GM12872 (cell line): ENCODE measurements around the gene CD274.

Experiments used
- TF ChIP-seq, protein P1 (sequence below): IDR thresholded peaks from 3 replicates; pipeline ENCODE4 v1.5.1; 2011; ENCODE audit warnings: low read depth, mild to moderate bottlenecking, low read length, moderate library complexity; ENCODE audit not compliant: insufficient read depth

The CD274 gene

DNA sequence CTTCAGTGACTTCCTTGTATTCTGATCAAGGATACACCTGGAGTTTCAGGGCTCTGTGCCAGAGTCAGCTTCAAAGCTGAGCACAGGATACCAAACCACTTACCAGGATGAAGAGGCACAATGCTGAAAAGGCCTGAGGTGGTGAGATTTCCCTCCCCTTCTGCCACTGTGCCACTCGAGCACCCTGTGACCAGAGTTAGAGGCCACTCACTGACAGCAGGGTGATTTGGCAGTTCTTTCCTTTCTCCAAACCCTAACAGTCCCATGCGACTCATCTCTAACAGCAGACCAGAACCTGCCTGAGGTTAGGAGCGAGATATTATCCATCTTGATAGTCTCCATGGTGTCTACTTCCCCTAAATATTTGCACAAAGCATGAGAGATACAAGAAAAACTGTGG lies 14.4 kb upstream of the CD274 start:
- TF ChIP-seq, protein P1, sequence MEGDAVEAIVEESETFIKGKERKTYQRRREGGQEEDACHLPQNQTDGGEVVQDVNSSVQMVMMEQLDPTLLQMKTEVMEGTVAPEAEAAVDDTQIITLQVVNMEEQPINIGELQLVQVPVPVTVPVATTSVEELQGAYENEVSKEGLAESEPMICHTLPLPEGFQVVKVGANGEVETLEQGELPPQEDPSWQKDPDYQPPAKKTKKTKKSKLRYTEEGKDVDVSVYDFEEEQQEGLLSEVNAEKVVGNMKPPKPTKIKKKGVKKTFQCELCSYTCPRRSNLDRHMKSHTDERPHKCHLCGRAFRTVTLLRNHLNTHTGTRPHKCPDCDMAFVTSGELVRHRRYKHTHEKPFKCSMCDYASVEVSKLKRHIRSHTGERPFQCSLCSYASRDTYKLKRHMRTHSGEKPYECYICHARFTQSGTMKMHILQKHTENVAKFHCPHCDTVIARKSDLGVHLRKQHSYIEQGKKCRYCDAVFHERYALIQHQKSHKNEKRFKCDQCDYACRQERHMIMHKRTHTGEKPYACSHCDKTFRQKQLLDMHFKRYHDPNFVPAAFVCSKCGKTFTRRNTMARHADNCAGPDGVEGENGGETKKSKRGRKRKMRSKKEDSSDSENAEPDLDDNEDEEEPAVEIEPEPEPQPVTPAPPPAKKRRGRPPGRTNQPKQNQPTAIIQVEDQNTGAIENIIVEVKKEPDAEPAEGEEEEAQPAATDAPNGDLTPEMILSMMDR = no peak

DNA sequence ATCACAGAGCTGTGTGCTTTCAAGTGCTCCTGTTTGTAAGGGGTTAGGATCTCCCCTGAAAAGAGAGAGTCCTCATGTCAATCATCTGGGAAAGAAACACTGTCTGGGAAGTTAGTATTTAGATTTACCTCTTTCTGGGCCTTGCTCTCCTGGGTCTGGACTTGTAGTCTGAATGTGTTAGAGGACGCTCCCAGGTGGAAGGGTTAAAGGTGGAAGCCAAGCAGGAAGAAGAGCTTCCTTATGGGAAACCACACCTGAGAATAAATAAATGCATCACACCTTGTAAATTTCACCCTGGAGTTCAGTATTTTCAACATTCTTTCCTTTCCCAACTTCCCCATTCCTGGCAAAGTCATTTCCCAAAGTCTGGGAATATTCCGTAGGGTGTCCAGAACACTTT lies 13.9 kb upstream of the CD274 start:
- TF ChIP-seq, protein P1 = no peak

DNA sequence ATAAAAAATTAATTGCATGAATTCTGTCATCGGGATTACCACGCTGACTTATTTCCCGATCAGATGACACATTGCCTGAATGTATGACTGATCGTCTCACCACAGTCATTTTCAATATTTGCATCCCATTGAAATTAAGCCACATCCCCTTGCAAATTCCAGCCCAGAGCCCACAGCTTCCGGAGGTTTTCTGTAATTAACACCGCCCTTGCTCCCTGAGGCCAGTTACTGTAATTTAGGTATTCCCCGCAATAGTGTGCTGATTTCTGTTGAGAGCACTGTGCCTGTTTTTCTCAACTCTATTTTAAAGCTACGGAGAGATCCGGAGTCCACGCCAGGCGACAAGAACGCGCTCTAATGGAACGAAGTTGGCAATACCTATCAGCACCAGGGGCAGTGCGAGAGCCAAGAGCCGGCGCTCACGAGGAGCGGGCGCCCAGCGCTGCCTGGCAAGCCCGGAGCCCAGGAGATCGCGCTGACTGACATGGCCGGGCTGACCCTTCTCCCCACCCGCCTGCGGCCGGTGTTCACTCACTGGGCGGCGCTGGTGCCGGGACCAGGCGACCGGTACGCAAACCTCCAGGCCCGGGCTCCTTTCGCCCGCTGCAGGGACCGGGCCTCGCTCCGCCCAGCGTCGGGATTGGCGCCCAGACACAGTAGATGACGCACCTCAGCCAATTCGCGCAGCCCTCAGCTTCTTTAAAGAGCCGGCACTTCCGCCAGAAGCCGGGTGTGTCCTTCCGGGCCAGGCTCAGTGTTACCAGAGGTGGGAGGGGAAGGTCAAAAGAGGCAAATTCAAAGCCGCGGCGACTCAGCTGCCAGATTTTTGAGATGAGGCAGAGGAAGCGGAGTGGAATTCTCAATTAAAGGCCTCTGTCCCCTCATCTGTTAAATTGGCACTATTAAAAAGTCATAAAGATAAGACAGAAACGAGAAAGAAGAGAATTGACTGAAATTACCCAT lies 12.8 kb upstream of the CD274 start, which contains the start of gene PLGRKT:
Gene PLGRKT (minus strand): TSS at position 672 of the 963 bp plus-strand sequence. CDS start 5,948 bp downstream, outside the sequence.
- TF ChIP-seq, protein P1 = peak; percentile 26; the same call in 1 of the 3 replicates

DNA sequence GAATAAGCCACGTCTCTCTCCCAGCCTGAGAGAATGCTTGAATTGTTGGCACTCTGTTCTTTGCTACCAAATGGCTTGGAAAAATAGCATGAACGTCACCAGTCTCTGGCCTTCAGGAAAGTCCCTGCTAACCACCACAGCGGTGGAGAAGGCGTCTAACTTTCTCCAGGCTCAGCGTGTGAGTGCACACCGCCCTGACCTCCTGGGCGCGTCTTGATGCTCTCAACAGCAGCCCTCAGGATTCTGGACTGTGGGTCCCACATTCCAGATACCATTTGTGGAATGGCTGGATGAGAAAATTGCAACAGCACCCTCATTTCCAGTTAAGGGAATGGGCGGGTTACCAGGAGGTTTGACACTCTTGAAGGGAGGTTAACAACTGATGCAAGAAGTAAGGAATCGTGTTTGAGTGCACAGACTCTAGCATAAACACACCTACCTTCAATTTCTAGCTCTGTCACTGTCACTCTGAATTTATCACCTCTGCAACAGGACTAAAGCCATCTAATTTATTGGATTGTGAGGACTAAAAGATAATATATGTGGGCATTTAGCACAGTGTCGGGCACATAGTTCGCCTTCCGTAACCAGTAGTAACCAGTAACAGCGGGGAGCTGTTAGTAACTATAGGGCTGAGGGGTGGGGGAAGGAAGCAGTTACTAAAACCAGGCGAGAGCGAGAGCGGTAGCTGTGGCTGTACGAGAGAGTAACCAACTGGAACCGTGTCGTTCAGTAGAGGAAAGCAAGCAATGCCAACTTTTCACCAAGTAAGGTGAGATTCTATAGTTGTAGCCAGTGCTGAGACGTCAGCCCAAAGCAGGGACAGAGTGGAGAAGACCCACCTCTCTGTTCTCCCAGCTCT lies 11.8 kb upstream of the CD274 start:
- TF ChIP-seq, protein P1 = no peak

DNA sequence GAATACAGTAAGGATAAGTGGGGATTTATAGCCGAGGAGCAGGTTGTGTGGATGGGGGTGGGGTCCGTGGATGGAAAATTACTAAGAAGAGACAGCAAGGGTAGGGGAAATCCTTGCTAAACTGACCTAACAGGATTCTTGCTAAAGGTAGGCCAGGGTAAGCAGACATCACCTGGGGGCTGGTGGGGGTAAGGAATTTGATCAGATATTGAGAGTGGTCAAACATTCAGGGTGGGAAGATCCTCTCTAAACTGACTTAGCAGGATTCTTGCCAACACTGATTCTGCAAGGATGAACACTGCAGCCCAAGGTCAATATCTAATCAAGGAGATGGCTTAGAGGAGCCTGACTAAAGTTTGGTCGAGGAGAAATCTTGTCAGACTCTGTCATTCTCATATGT lies 9.9 kb upstream of the CD274 start:
- TF ChIP-seq, protein P1 = no peak

DNA sequence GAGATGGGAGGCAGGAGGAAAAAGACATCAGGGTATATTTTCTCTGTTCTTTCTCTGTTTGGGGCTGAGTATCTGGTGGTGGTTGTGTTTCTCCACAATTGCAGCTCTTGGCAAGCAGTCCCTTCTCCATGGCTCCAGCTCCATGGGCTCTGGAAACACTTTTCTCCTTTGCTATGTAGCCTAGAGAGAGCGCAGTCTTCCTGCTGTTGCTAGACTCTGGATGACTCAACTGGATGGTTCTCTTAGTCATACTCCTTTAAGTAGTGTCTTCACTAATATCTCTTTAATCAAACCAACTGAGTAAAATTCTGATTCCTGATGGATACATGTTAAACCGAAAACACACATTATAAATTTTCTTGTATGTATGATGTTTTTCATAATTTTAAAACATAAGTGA lies 9.3 kb upstream of the CD274 start:
- TF ChIP-seq, protein P1 = no peak
